ENCODE results near the gene PALD1. TPM values are rescaled to one million over a fixed set of nuclear protein-coding genes. Genes with fewer than 3 reads are reported as not detected.
A peak's percentile ranks its signal among the peaks of the same experiment; 100 is the strongest.

The PALD1 gene
- total and polyA plus RNA-seq, 8 donors: 2.2 to 15.1 (median 3.9) TPM

GRCh38 chr10:70584366-70584765 is 105.8 kb downstream of the PALD1 start:
- Histone ChIP-seq H3K36me3 (no peaks in the 10 kb centered on the region), H3K27ac (no peak overlapping the region), H3K4me1 (no peaks in the 10 kb centered on the region), H3K9me3 (no peaks in the 10 kb centered on the region), H3K4me3 (no peak overlapping the region), H3K27me3 (no peaks in the 10 kb centered on the region)
- WGBS, 2 donors: 76 to 86% methylated on average over 11 of the region's 11 CpGs
- no peak for FAIRE-seq
- DNase-seq: peak in 1 of 6 donors; percentile 3
- intact Hi-C loops (cut with DNase I): no loop called here
- no peak for ATAC-seq
- TF ChIP-seq, protein P1, sequence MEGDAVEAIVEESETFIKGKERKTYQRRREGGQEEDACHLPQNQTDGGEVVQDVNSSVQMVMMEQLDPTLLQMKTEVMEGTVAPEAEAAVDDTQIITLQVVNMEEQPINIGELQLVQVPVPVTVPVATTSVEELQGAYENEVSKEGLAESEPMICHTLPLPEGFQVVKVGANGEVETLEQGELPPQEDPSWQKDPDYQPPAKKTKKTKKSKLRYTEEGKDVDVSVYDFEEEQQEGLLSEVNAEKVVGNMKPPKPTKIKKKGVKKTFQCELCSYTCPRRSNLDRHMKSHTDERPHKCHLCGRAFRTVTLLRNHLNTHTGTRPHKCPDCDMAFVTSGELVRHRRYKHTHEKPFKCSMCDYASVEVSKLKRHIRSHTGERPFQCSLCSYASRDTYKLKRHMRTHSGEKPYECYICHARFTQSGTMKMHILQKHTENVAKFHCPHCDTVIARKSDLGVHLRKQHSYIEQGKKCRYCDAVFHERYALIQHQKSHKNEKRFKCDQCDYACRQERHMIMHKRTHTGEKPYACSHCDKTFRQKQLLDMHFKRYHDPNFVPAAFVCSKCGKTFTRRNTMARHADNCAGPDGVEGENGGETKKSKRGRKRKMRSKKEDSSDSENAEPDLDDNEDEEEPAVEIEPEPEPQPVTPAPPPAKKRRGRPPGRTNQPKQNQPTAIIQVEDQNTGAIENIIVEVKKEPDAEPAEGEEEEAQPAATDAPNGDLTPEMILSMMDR (IDR thresholded peaks at IDR 0.05): no peak

DNA sequence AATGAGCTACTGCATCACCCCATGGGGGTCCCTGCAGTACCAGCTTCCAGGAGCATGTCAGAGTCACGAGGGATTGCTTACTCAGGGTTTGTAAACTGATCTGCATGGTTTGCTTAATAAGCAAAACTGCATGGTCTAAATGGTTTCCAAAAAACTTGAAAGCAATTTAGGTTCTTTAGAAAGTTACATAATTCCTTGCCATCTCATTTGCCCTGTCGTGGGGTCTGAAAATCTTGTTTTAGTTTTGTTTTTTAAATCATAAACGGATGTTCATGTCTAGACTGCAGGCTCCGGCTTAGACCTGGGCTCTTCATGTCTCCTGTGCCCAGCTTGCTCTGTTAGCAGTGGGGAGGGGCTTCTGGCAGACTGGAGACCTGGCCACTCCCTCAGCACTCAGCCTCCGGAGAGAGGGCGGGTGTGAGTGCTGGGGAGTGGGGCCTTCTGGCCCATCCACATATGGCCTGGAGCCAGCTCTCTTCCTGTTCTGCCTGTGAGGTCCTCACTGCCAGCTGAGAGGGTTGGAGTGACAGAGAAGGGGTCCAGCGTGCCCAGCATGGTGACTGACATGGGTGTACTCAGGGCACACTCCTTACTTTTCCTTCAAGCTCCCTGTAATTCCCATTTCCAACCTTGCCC is 106.5 kb downstream of the PALD1 start:
- TF ChIP-seq, protein P1 (IDR thresholded peaks at IDR 0.05): no peak
- Histone ChIP-seq H3K4me3 (no peak overlapping the region), H3K27me3 (no peaks in the 10 kb centered on the region), H3K27ac (no peak overlapping the region), H3K36me3 (no peaks in the 10 kb centered on the region), H3K9me3 (no peaks in the 10 kb centered on the region), H3K4me1 (no peaks in the 10 kb centered on the region)
- DNase-seq (peak in 1 of 6 donors; percentile 9), ATAC-seq (no peak), FAIRE-seq (no peak)
- intact Hi-C loops (cut with DNase I): no loop called here
- WGBS, 2 donors: 62 to 68% methylated on average over 7 of the region's 7 CpGs

DNA sequence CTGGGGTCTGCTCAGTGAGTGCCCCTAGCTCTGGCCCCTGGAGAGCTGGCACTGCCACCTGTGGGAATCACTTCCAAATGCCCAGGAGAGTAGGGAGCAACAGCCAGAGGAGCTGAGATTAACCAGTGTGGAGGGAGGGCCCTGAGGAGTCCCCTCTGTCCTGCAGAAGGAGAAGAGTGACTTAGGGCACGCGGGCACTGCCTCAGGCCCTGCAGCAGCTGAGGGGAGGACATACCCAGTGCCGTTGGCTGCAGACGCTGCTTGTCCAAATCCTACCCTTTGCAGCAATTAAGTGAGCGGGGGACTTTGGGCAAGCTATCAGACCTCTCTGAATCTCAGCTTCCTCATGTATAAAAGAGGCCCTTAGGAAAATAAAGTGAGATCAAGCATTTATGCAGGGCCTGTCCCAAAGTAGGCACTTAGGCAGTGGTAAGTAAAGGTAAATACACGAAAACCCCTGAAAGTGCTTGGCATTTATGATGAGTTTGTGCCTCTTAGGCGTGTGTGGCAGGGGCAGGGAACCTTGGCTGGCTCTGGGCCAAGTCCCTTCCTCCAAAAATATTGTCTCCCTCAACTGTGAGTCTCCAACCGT is 107.1 kb downstream of the PALD1 start:
- intact Hi-C loops (cut with DNase I): no loop called here
- FAIRE-seq: no peak
- ATAC-seq: no peak
- no peaks in the 10 kb centered on the region for H3K9me3 ChIP-seq
- 69 to 76% methylated on average over 8 of the region's 8 CpGs for WGBS, 2 donors
- no peak overlapping the region for H3K27ac ChIP-seq
- TF ChIP-seq, protein P1 (IDR thresholded peaks at IDR 0.05): no peak
- no peak overlapping the region for H3K4me3 ChIP-seq
- H3K36me3 ChIP-seq: no peaks in the 10 kb centered on the region
- no peaks in the 10 kb centered on the region for H3K27me3 ChIP-seq
- DNase-seq: peak in 1 of 6 donors; percentile 4
- H3K4me1 ChIP-seq: no peaks in the 10 kb centered on the region

- TF ChIP-seq, protein P1 (IDR thresholded peaks at IDR 0.05): no peak
- no peak overlapping the region for H3K4me3 ChIP-seq
- FAIRE-seq (no peak), ATAC-seq (no peak), DNase-seq (peak in 1 of 6 donors; percentile 4)
- no peak overlapping the region for H3K27ac ChIP-seq
- H3K9me3 ChIP-seq: no peaks in the 10 kb centered on the region
- intact Hi-C loops (cut with DNase I): no loop called here
- 81 to 82% methylated on average over 8 of the region's 8 CpGs for WGBS, 2 donors
- H3K36me3 ChIP-seq: no peaks in the 10 kb centered on the region
- no peaks in the 10 kb centered on the region for H3K27me3 ChIP-seq
- H3K4me1 ChIP-seq: no peaks in the 10 kb centered on the region
Measured at GRCh38 chr10:70586348-70586930, 107.9 kb downstream of the PALD1 start.
